Measurements from ENCODE around the gene NDFIP2.

The NDFIP2 gene

GRCh38 chr13:79500829-79501228, 19.9 kb downstream of the NDFIP2 start:
- FAIRE-seq = no peak

- no peak for FAIRE-seq
These were observed 20.7 kb downstream of the NDFIP2 start for GRCh38 chr13:79501538-79502232.

GRCh38 chr13:79502859-79503468, 22.0 kb downstream of the NDFIP2 start:
- no peak for FAIRE-seq

- FAIRE-seq = no peak
These were observed 22.6 kb downstream of the NDFIP2 start for GRCh38 chr13:79503473-79504017.

GRCh38 chr13:79508224-79508961, 27.4 kb downstream of the NDFIP2 start:
- no peak for FAIRE-seq

GRCh38 chr13:79511611-79512010, 30.7 kb downstream of the NDFIP2 start:
- no peak for FAIRE-seq

GRCh38 chr13:79512950-79513349, 32.0 kb downstream of the NDFIP2 start:
- FAIRE-seq = no peak

GRCh38 chr13:79516595-79516994, 35.6 kb downstream of the NDFIP2 start:
- FAIRE-seq = no peak

- FAIRE-seq = peak; percentile 49
These were observed 38.3 kb downstream of the NDFIP2 start for GRCh38 chr13:79519255-79519654.

GRCh38 chr13:79522583-79522982, 41.6 kb downstream of the NDFIP2 start:
- no peak for FAIRE-seq

GRCh38 chr13:79525064-79525857, 44.3 kb downstream of the NDFIP2 start:
- no peak for FAIRE-seq

- FAIRE-seq = no peak
These were observed 46.7 kb downstream of the NDFIP2 start for GRCh38 chr13:79527698-79528097.

GRCh38 chr13:79528356-79528755, 47.4 kb downstream of the NDFIP2 start:
- no peak for FAIRE-seq

GRCh38 chr13:79528759-79529191, 47.8 kb downstream of the NDFIP2 start:
- FAIRE-seq = no peak

- no peak for FAIRE-seq
These were observed 48.9 kb downstream of the NDFIP2 start for GRCh38 chr13:79529817-79530216.

- no peak for FAIRE-seq
These were observed 49.3 kb downstream of the NDFIP2 start for GRCh38 chr13:79530270-79530669.

GRCh38 chr13:79531542-79532254, 50.7 kb downstream of the NDFIP2 start:
- FAIRE-seq = no peak

GRCh38 chr13:79532576-79532975, 51.6 kb downstream of the NDFIP2 start:
- no peak for FAIRE-seq

GRCh38 chr13:79533781-79534400, 52.9 kb downstream of the NDFIP2 start:
- FAIRE-seq = no peak

GRCh38 chr13:79534596-79534995, 53.6 kb downstream of the NDFIP2 start:
- no peak for FAIRE-seq

GRCh38 chr13:79538757-79539156, 57.8 kb downstream of the NDFIP2 start:
- FAIRE-seq = no peak

- FAIRE-seq = no peak
These were observed 59.5 kb downstream of the NDFIP2 start for GRCh38 chr13:79540504-79540903.
